WTC11 (cell line): ENCODE measurements around the gene LPAR2. TPM values are rescaled to one million over a fixed set of nuclear protein-coding genes. Genes with fewer than 3 reads are reported as not detected.

Experiments used
- ATAC-seq: fragments of 200-7000 bp; cut with Tn5 transposase; 2 replicates; pipeline ENCODE4 v1.10.0; 2021; ENCODE audit warnings: mild to moderate bottlenecking, moderate library complexity
- CTCF ChIA-PET: fragments of 300-600 bp; sonication (Branson Sonifier 250); formaldehyde crosslinking; loops from one replicate; lab custom pipeline; 2021; ENCODE audit warnings: antibody characterized with exemption; lab: Charles Lee
- POLR2A ChIA-PET: fragments of 350-600 bp; sonication (Branson Sonifier 250); formaldehyde crosslinking; loops from one replicate; lab custom pipeline; 2021; ENCODE audit warnings: antibody characterized with exemption; lab: Charles Lee
- DNase-seq: peaks from one replicate; pipeline ENCODE4 v3.0.0; 2021; ENCODE audit warnings: low spot score
- H3K27ac Mint-ChIP-seq: 2 replicates; pipeline ENCODE4 v1.8.0; 2021; ENCODE audit warnings: mixed read lengths
- H3K27me3 Mint-ChIP-seq: 2 replicates; pipeline ENCODE4 v1.8.0; 2021; ENCODE audit warnings: low read depth, mild to moderate bottlenecking, moderate library complexity, mixed read lengths
- H3K36me3 Mint-ChIP-seq: 2 replicates; pipeline ENCODE4 v1.8.0; 2021; ENCODE audit warnings: mixed read lengths
- H3K4me1 Mint-ChIP-seq: 2 replicates; pipeline ENCODE4 v1.8.0; 2022; ENCODE audit warnings: mixed read lengths
- H3K4me3 Mint-ChIP-seq: 2 replicates; pipeline ENCODE4 v1.8.0; 2021; ENCODE audit warnings: mild to moderate bottlenecking, moderate library complexity, mixed read lengths
- H3K9me3 Mint-ChIP-seq: 2 replicates; pipeline ENCODE4 v1.8.0; 2021; ENCODE audit warnings: mixed read lengths
- AR ChIP-seq: fragments of 250-450 bp; sonication (Bioruptor Pico); IDR thresholded peaks from 2 replicates; pipeline ENCODE4 v1.9.0; 2021; ENCODE audit warnings: mild to moderate bottlenecking
- ATF3 ChIP-seq: sonication (generic); formaldehyde crosslinking; conservative IDR thresholded peaks from 2 replicates; pipeline ENCODE4 v1.8.1; 2022; ENCODE audit warnings: mild to moderate bottlenecking, missing genetic modification reagents
- CREB1 ChIP-seq: sonication (generic); formaldehyde crosslinking; IDR thresholded peaks from 2 replicates; pipeline ENCODE4 v1.8.0; 2023; ENCODE audit warnings: mild to moderate bottlenecking, missing genetic modification reagents
- E2F1 ChIP-seq: sonication (generic); formaldehyde crosslinking; IDR thresholded peaks from 2 replicates; pipeline ENCODE4 v1.8.0; 2022; ENCODE audit warnings: mild to moderate bottlenecking, missing genetic modification reagents
- ESRRA ChIP-seq: sonication (generic); formaldehyde crosslinking; IDR thresholded peaks from 2 replicates; pipeline ENCODE4 v1.8.1; 2022; ENCODE audit warnings: mild to moderate bottlenecking, missing genetic modification reagents, borderline replicate concordance
- ETV6 ChIP-seq: sonication (generic); formaldehyde crosslinking; IDR thresholded peaks from 2 replicates; pipeline ENCODE4 v1.8.1; 2022; ENCODE audit warnings: mild to moderate bottlenecking, missing genetic modification reagents
- FOXJ3 ChIP-seq: sonication (generic); formaldehyde crosslinking; IDR thresholded peaks from 2 replicates; pipeline ENCODE4 v1.9.0; 2021; ENCODE audit warnings: missing genetic modification reagents, mild to moderate bottlenecking, borderline replicate concordance
- FOXK1 ChIP-seq: sonication (generic); formaldehyde crosslinking; IDR thresholded peaks from 2 replicates; pipeline ENCODE4 v1.8.0; 2022; ENCODE audit warnings: mild to moderate bottlenecking, moderate library complexity, missing genetic modification reagents
- FOXP1 ChIP-seq: sonication (generic); formaldehyde crosslinking; IDR thresholded peaks from 2 replicates; pipeline ENCODE4 v1.8.0; 2022; ENCODE audit warnings: missing genetic modification reagents, mild to moderate bottlenecking, moderate library complexity, borderline replicate concordance
- FOXP4 ChIP-seq: sonication (generic); formaldehyde crosslinking; IDR thresholded peaks from 2 replicates; pipeline ENCODE4 v1.8.0; 2022; ENCODE audit warnings: mild to moderate bottlenecking, missing genetic modification reagents
- GABPB1 ChIP-seq: sonication (generic); formaldehyde crosslinking; IDR thresholded peaks from 2 replicates; pipeline ENCODE4 v1.8.1; 2023; ENCODE audit warnings: mild to moderate bottlenecking, missing genetic modification reagents
- GRHL2 ChIP-seq: fragments of 250-450 bp; sonication (Bioruptor Pico); IDR thresholded peaks from 2 replicates; pipeline ENCODE4 v1.8.0; 2022; ENCODE audit warnings: mild to moderate bottlenecking, moderate library complexity; ENCODE audit not compliant: insufficient replicate concordance, severe bottlenecking
- IRF1 ChIP-seq: sonication (generic); formaldehyde crosslinking; IDR thresholded peaks from 2 replicates; pipeline ENCODE4 v1.8.0; 2023; ENCODE audit warnings: missing genetic modification reagents
- JAZF1 ChIP-seq: fragments of 250-450 bp; sonication (Bioruptor Pico); IDR thresholded peaks from 2 replicates; pipeline ENCODE4 v1.9.0; 2021; ENCODE audit warnings: moderate library complexity, mild to moderate bottlenecking, inconsistent platforms
- OVOL2 ChIP-seq: fragments of 250-450 bp; sonication (Bioruptor Pico); IDR thresholded peaks from 2 replicates; pipeline ENCODE4 v1.9.0; 2021; ENCODE audit warnings: mild to moderate bottlenecking, borderline replicate concordance
- RORB ChIP-seq: fragments of 250-450 bp; sonication (Bioruptor Pico); IDR thresholded peaks from 2 replicates; pipeline ENCODE4 v1.9.0; 2021; ENCODE audit warnings: mild to moderate bottlenecking
- TEAD1 ChIP-seq: sonication (generic); formaldehyde crosslinking; IDR thresholded peaks from 2 replicates; pipeline ENCODE4 v1.8.0; 2022; ENCODE audit warnings: mild to moderate bottlenecking, missing genetic modification reagents
- ZBTB21 ChIP-seq: sonication (generic); formaldehyde crosslinking; IDR thresholded peaks from 2 replicates; pipeline ENCODE4 v1.8.1; 2023; ENCODE audit warnings: mild to moderate bottlenecking, missing genetic modification reagents, borderline replicate concordance
- ZNF138 ChIP-seq: sonication (generic); formaldehyde crosslinking; conservative IDR thresholded peaks from 2 replicates; pipeline ENCODE4 v1.8.1; 2022; ENCODE audit warnings: mild to moderate bottlenecking, moderate library complexity, missing genetic modification reagents
- ZNF219 ChIP-seq: sonication (generic); formaldehyde crosslinking; IDR thresholded peaks from 2 replicates; pipeline ENCODE4 v1.8.0; 2023; ENCODE audit warnings: missing genetic modification reagents, mild to moderate bottlenecking, borderline replicate concordance
- ZNF263 ChIP-seq: sonication (generic); formaldehyde crosslinking; IDR thresholded peaks from 2 replicates; pipeline ENCODE4 v1.8.1; 2022; ENCODE audit warnings: low read depth, mild to moderate bottlenecking, moderate library complexity, missing genetic modification reagents
- ZNF317 ChIP-seq: sonication (generic); formaldehyde crosslinking; IDR thresholded peaks from 2 replicates; pipeline ENCODE4 v1.8.1; 2023; ENCODE audit warnings: low read depth, mild to moderate bottlenecking, moderate library complexity, missing genetic modification reagents, borderline replicate concordance
- ZNF416 ChIP-seq: fragments of 250-450 bp; sonication (Bioruptor Pico); IDR thresholded peaks from 2 replicates; pipeline ENCODE4 v1.9.0; 2021; ENCODE audit warnings: mild to moderate bottlenecking, inconsistent platforms
- total RNA-seq: library from RNA; stranded (reverse); gene quantifications from 3 replicates; pipeline ENCODE4 v1.2.3, GENCODE V29; 2021
- TF ChIP-seq, protein P1 (sequence below): sonication (generic); formaldehyde crosslinking; IDR thresholded peaks from 2 replicates; pipeline ENCODE4 v1.8.1; 2022; ENCODE audit warnings: missing genetic modification reagents, borderline replicate concordance
- TF ChIP-seq, protein P2 (sequence below): sonication (generic); formaldehyde crosslinking; IDR thresholded peaks from 2 replicates; pipeline ENCODE4 v1.8.1; 2023; ENCODE audit warnings: mild to moderate bottlenecking, missing genetic modification reagents, moderate library complexity
- TF ChIP-seq, protein P3 (sequence below): fragments of 250-450 bp; sonication (Bioruptor Pico); IDR thresholded peaks from 2 replicates; pipeline ENCODE4 v1.9.0; 2021; ENCODE audit warnings: mild to moderate bottlenecking

LPAR2 gene
- total RNA-seq, 1 experiment from 2014 or later, result 44.5 TPM

DNA sequence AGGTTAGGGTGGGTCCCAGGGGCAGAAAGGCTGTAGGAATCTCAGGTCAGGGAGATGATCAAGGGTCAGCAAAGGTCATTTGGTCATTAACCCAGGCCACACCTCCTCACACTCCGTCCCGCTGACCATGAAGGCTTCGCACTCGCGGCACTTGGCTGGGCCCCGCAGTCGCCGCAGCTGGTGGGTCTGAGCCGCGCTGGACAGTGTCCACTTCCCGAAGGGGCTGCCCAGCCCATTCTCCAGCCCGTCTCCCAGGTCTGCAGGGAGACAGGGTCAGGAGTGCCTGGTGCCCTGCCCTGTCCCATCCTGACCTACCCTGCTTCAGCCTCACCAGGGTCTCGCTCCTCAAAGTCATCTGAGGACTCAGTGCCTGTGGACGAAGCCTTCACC, 7.3 kb upstream of the LPAR2 start:
- ATAC-seq (no peak), DNase-seq (no peak)
- H3K36me3 Mint-ChIP-seq, result peaks cover 19% of the 10 kb centered on the region
- H3K27ac Mint-ChIP-seq, result no peak overlapping the region
- POLR2A ChIA-PET, result no interaction called here
- TF ChIP-seq, protein P1, sequence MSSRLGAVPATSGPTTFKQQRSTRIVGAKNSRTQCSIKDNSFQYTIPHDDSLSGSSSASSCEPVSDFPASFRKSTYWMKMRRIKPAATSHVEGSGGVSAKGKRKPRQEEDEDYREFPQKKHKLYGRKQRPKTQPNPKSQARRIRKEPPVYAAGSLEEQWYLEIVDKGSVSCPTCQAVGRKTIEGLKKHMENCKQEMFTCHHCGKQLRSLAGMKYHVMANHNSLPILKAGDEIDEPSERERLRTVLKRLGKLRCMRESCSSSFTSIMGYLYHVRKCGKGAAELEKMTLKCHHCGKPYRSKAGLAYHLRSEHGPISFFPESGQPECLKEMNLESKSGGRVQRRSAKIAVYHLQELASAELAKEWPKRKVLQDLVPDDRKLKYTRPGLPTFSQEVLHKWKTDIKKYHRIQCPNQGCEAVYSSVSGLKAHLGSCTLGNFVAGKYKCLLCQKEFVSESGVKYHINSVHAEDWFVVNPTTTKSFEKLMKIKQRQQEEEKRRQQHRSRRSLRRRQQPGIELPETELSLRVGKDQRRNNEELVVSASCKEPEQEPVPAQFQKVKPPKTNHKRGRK, result no peak
- no peak for TF ChIP-seq JAZF1
- TF ChIP-seq FOXP4 (CRISPR knock-in tag), result no peak
- TF ChIP-seq, protein P2, sequence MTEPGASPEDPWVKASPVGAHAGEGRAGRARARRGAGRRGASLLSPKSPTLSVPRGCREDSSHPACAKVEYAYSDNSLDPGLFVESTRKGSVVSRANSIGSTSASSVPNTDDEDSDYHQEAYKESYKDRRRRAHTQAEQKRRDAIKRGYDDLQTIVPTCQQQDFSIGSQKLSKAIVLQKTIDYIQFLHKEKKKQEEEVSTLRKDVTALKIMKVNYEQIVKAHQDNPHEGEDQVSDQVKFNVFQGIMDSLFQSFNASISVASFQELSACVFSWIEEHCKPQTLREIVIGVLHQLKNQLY (CRISPR knock-in tag), result no peak
- no peak for TF ChIP-seq ZNF263 (CRISPR knock-in tag)
- no peak for TF ChIP-seq RORB (CRISPR knock-in tag)
- no peak for TF ChIP-seq ETV6
- no peak for TF ChIP-seq TEAD1 (CRISPR knock-in tag)
- TF ChIP-seq ZNF416, result no peak
- TF ChIP-seq, protein P3, sequence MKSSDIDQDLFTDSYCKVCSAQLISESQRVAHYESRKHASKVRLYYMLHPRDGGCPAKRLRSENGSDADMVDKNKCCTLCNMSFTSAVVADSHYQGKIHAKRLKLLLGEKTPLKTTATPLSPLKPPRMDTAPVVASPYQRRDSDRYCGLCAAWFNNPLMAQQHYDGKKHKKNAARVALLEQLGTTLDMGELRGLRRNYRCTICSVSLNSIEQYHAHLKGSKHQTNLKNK, result no peak
- TF ChIP-seq FOXK1, result no peak
- no peak for TF ChIP-seq FOXJ3 (CRISPR knock-in tag)
- TF ChIP-seq CREB1, result no peak
- no peak for TF ChIP-seq E2F1 (CRISPR knock-in tag)
- no peak for TF ChIP-seq IRF1 (CRISPR knock-in tag)
- no peak for TF ChIP-seq OVOL2 (CRISPR knock-in tag)
- no peak for TF ChIP-seq GRHL2 (CRISPR knock-in tag)
- no peak for TF ChIP-seq FOXP1 (CRISPR knock-in tag)
- no peak for TF ChIP-seq ZBTB21 (CRISPR knock-in tag)
- TF ChIP-seq, all 79 proteins: peak for 0
- H3K27me3 Mint-ChIP-seq, result peaks cover 2% of the 10 kb centered on the region; the same call in 1 of the 2 replicates
- H3K9me3 Mint-ChIP-seq, result no peaks in the 10 kb centered on the region
- CTCF ChIA-PET, result interaction anchor here (0.8 kb wide), 1 partner anchor 8 kb away, joined by 3 read pairs; the partner anchor contains the start of gene GMIP
- H3K4me1 Mint-ChIP-seq, result peaks cover 3% of the 10 kb centered on the region; the same call in 1 of the 2 replicates
- H3K4me3 Mint-ChIP-seq, result no peak overlapping the region

- Mint-ChIP-seq H3K4me1 (peaks cover 3% of the 10 kb centered on the region; the same call in 1 of the 2 replicates), H3K9me3 (no peaks in the 10 kb centered on the region), H3K4me3 (no peak overlapping the region), H3K27me3 (peaks cover 2% of the 10 kb centered on the region; the same call in 1 of the 2 replicates), H3K27ac (no peak overlapping the region), H3K36me3 (peaks cover 19% of the 10 kb centered on the region)
- POLR2A ChIA-PET, result no interaction called here
- CTCF ChIA-PET, result interaction anchor here (0.8 kb wide), 1 partner anchor 9 kb away, joined by 3 read pairs; the partner anchor contains the start of gene GMIP
- ATAC-seq (no peak), DNase-seq (no peak)
- TF ChIP-seq ESRRA (no peak), ZNF138 (CRISPR knock-in tag) (no peak), AR (CRISPR knock-in tag) (no peak), ZNF317 (CRISPR knock-in tag) (no peak), ZNF219 (CRISPR knock-in tag) (no peak), GABPB1 (CRISPR knock-in tag) (no peak), ATF3 (CRISPR knock-in tag) (no peak)
Measured at GRCh38 chr19:19634516-19635312, 6.7 kb upstream of the LPAR2 start.
